ENCODE measurements around the gene FANCG. TPM values are rescaled to one million over a fixed set of nuclear protein-coding genes. Genes with fewer than 3 reads are reported as not detected.

The FANCG gene
- total RNA-seq: 1 to 10 TPM; 2.9 to 6.0 (median 3.7) TPM
- 1 to 10 TPM; 1.6 to 4.5 (median 4.2) TPM for polyA plus RNA-seq
- long read RNA-seq, donor 1, transcript FANCG-201 (14 exons, 2,631 nt): major isoform, 6 of 8 reads
- long read RNA-seq, donor 1, partial matches to known transcripts: 0 of 8 reads
- long read RNA-seq, donor 1, other reads (novel, unspliced or antisense): 2 of 8 reads
- long read RNA-seq, donor 2, partial matches to known transcripts: 0 of 2 reads
- long read RNA-seq, donor 2, other reads (novel, unspliced or antisense): 2 of 2 reads

GRCh38 chr9:35079426-35080341, at the start of gene FANCG:
Gene FANCG, minus strand, starts transcription at chr9:35079942. Its CDS starts 418 bp downstream, at chr9:35079524.
- peaks cover 16% of the 10 kb centered on the region for H3K4me1 ChIP-seq
- H3K4me3 ChIP-seq: peak within 1 kb of the TSS; percentile 74
- H3K9me3 ChIP-seq: no peaks in the 10 kb centered on the region
- H3K27ac ChIP-seq: peak within 1 kb of the TSS; percentile 68
- intact Hi-C loops (cut with DNase I): loop anchor here in 1 of 2 donors (2.0 kb wide), 1 partner anchor 15 kb away; no protein-coding TSS in a partner anchor
- TF ChIP-seq CTCF (IDR thresholded peaks at IDR 0.05): no peak
- DNase-seq (peak; percentile 90 to 95), ATAC-seq (peak; percentile 96 to 98 (median 98))
- 0% methylated on average over 62 to 67 of the region's 67 CpGs for WGBS, 3 donors
- no peaks in the 10 kb centered on the region for H3K27me3 ChIP-seq (ENCODE audit: insufficient read depth in 3 of 3, low read length in 2 of 3)
- peaks cover 0 to 3% of the 10 kb centered on the region in 2 donors for H3K36me3 ChIP-seq (ENCODE audit: insufficient read depth in 1 of 2, low read depth in 1 of 2)

GRCh38 chr9:35116898-35117551, 37.3 kb upstream of the FANCG start:
- Histone ChIP-seq H3K36me3 (ENCODE audit: insufficient read depth in 1 of 2, low read depth in 1 of 2) (no peaks in the 10 kb centered on the region), H3K4me3 (peak overlapping the region; percentile 68), H3K4me1 (peaks cover 10% of the 10 kb centered on the region), H3K27ac (peak overlapping the region; percentile 75), H3K27me3 (ENCODE audit: insufficient read depth in 3 of 3, low read length in 2 of 3) (no peaks in the 10 kb centered on the region), H3K9me3 (no peaks in the 10 kb centered on the region)
- ATAC-seq (peak; percentile 84 to 91 (median 86)), DNase-seq (peak; percentile 86 to 93)
- WGBS, 3 donors: 9 to 16% (median 13%) methylated on average over 30 of the region's 30 CpGs
- peak; percentile 96 for TF ChIP-seq CTCF (IDR thresholded peaks at IDR 0.05)
- intact Hi-C loops (cut with DNase I): loop anchor here (1.0 to 10.0 kb wide), 9 partner anchors 45 to 445 kb away; partner anchors contain the start of gene UNC13B (in 2 of the 2)

- no peaks in the 10 kb centered on the region for H3K36me3 ChIP-seq (ENCODE audit: insufficient read depth in 1 of 2, low read depth in 1 of 2)
- ATAC-seq (peak; percentile 7 to 16 (median 8)), DNase-seq (no peak)
- H3K4me1 ChIP-seq: peaks cover 13% of the 10 kb centered on the region
- peak overlapping the region; percentile 75 for H3K27ac ChIP-seq
- WGBS, 3 donors: 0 to 1% (median 1%) methylated on average over 12 of the region's 12 CpGs
- H3K9me3 ChIP-seq: no peaks in the 10 kb centered on the region
- H3K4me3 ChIP-seq: peak overlapping the region; percentile 68
- no peaks in the 10 kb centered on the region for H3K27me3 ChIP-seq (ENCODE audit: insufficient read depth in 3 of 3, low read length in 2 of 3)
- intact Hi-C loops (cut with DNase I): loop anchor here (1.0 to 10.0 kb wide), 9 partner anchors 46 to 446 kb away; partner anchors contain the start of gene UNC13B (in 2 of the 2)
- TF ChIP-seq CTCF (IDR thresholded peaks at IDR 0.05): no peak
Measured at GRCh38 chr9:35116539-35116897, 36.8 kb upstream of the FANCG start.

GRCh38 chr9:35115680-35116538, 36.2 kb upstream of the FANCG start, which contains the start of gene ATOSB:
Gene ATOSB, minus strand, starts transcription at chr9:35115862. Its CDS starts 7,588 bp downstream, at chr9:35108274.
- peak within 1 kb of the TSS; percentile 68 for H3K4me3 ChIP-seq
- peak; percentile 96 to 97 for DNase-seq
- peaks cover 13% of the 10 kb centered on the region for H3K4me1 ChIP-seq

More at GRCh38 chr9:35115680-35116538, 36.2 kb upstream of the FANCG start, which contains the start of gene ATOSB:
- no peak for TF ChIP-seq CTCF (IDR thresholded peaks at IDR 0.05)
- 1% methylated on average over 47 to 54 of the region's 54 CpGs for WGBS, 3 donors
- Histone ChIP-seq H3K27ac (peak within 1 kb of the TSS; percentile 75), H3K27me3 (ENCODE audit: insufficient read depth in 3 of 3, low read length in 2 of 3) (no peaks in the 10 kb centered on the region), H3K9me3 (no peaks in the 10 kb centered on the region), H3K36me3 (ENCODE audit: insufficient read depth in 1 of 2, low read depth in 1 of 2) (no peaks in the 10 kb centered on the region)
- ATAC-seq: peak; percentile 70 to 80 (median 75)
- intact Hi-C loops (cut with DNase I): loop anchor here (1.0 to 10.0 kb wide), 9 partner anchors 46 to 446 kb away; partner anchors contain the start of gene UNC13B (in 2 of the 2)
